Activated CD8-positive, alpha-beta T cell treated with anti-CD3 and anti-CD28 coated beads for 36 hours (primary cell): ENCODE data around the gene GDI2. TPM values are rescaled to one million over a fixed set of nuclear protein-coding genes. Genes with fewer than 3 reads are reported as not detected.
"Not testable (repeated sequence)": the region's sequence is repeated elsewhere in the genome, so short reads cannot be mapped to it uniquely, and the experiment has no call there.

Experiments used
- ATAC-seq: fragments of 200-7000 bp; cut with Tn5 transposase; one replicate; pipeline ENCODE4 v1.10.0; 2021; ENCODE audit warnings: mild to moderate bottlenecking, moderate library complexity
- CTCF ChIA-PET: fragments of 350-600 bp; sonication (Branson Sonifier 250); formaldehyde crosslinking; loops from one replicate; lab custom pipeline; 2021; ENCODE audit warnings: antibody characterized with exemption; lab: Charles Lee
- POLR2A ChIA-PET: fragments of 350-600 bp; sonication (Branson Sonifier 250); formaldehyde crosslinking; loops from one replicate; lab custom pipeline; 2021; ENCODE audit warnings: antibody characterized with exemption; lab: Charles Lee
- DNase-seq: peaks from one replicate; pipeline ENCODE4 v3.0.0-alpha.2; 2020
- H3K27ac Mint-ChIP-seq: one replicate; pipeline ENCODE4 v1.8.0; 2021; ENCODE audit warnings: mild to moderate bottlenecking, mixed read lengths
- H3K27me3 Mint-ChIP-seq: one replicate; pipeline ENCODE4 v1.8.0; 2021; ENCODE audit warnings: mixed read lengths
- H3K36me3 Mint-ChIP-seq: one replicate; pipeline ENCODE4 v1.8.0; 2021; ENCODE audit warnings: low read depth, mixed read lengths
- H3K4me1 Mint-ChIP-seq: one replicate; pipeline ENCODE4 v1.8.0; 2021; ENCODE audit warnings: low read depth, mixed read lengths
- H3K4me3 Mint-ChIP-seq: one replicate; pipeline ENCODE4 v1.8.0; 2021; ENCODE audit warnings: mild to moderate bottlenecking, moderate library complexity, mixed read lengths
- H3K9me3 Mint-ChIP-seq: one replicate; pipeline ENCODE4 v1.8.0; 2021; ENCODE audit warnings: mixed read lengths
- CTCF ChIP-seq: fragments of 200-600 bp; IDR thresholded peaks from one replicate; pipeline ENCODE4 v1.8.0; 2022; ENCODE audit warnings: antibody characterized with exemption, mild to moderate bottlenecking
- intact Hi-C: fragments of 100-400 bp; cut with micrococcal nuclease; formaldehyde crosslinking; loops from one replicate; pipeline ENCODE4 v1.10.0; 2022
- total RNA-seq, 2 experiments: library from RNA; stranded (reverse); gene quantifications; one replicate each; pipeline ENCODE4 v1.2.3, GENCODE V29; 2021

Gene GDI2
- total RNA-seq, 2 experiments from 2014 or later: 288 to 291 TPM

DNA sequence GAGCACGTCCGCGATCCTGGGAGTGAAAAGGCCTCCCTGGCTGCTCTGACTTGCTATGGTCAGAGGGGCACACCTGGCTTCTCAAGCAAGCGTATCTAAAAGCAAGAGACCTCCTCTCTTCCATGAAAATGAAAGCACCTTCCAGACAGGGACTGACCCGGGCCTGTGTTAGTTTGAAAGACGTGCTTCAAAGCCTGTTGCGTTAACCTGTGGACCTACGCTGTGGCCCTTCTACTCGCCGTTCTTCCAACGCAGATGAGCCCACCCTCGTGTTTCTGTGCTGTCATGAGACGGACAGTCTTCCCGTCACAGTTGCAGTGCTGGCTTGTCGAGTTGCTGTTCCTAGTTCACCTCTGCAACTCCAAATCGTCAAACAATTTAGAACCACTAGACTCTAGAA is 15.5 kb upstream of the GDI2 start:
- DNase-seq: no peak
- TF ChIP-seq CTCF: no peak
- ATAC-seq: no peak
- H3K4me3 Mint-ChIP-seq: no peak overlapping the region
- H3K36me3 Mint-ChIP-seq: no peaks in the 10 kb centered on the region
- no peak overlapping the region for H3K27ac Mint-ChIP-seq
- intact Hi-C loops: no loop called here
- no peaks in the 10 kb centered on the region for H3K4me1 Mint-ChIP-seq
- CTCF ChIA-PET: no interaction called here
- POLR2A ChIA-PET: interaction anchor here (1.2 kb wide), 1 partner anchor 15 kb away, joined by 5 read pairs; no protein-coding TSS in a partner anchor
- no peaks in the 10 kb centered on the region for H3K9me3 Mint-ChIP-seq
- no peaks in the 10 kb centered on the region for H3K27me3 Mint-ChIP-seq

GRCh38 chr10:5827841-5828240 is 14.6 kb upstream of the GDI2 start:
- Mint-ChIP-seq H3K36me3 (no peaks in the 10 kb centered on the region), H3K27me3 (no peaks in the 10 kb centered on the region), H3K4me3 (no peak overlapping the region), H3K9me3 (no peaks in the 10 kb centered on the region), H3K4me1 (no peaks in the 10 kb centered on the region), H3K27ac (no peak overlapping the region)
- intact Hi-C loops: no loop called here
- CTCF ChIA-PET: interaction anchor here (1.2 to 1.7 kb wide), 2 partner anchors 16 to 20 kb away, joined by 3 read pairs; no protein-coding TSS in a partner anchor
- ATAC-seq (no peak), DNase-seq (no peak)
- TF ChIP-seq CTCF: no peak
- POLR2A ChIA-PET: no interaction called here

DNA sequence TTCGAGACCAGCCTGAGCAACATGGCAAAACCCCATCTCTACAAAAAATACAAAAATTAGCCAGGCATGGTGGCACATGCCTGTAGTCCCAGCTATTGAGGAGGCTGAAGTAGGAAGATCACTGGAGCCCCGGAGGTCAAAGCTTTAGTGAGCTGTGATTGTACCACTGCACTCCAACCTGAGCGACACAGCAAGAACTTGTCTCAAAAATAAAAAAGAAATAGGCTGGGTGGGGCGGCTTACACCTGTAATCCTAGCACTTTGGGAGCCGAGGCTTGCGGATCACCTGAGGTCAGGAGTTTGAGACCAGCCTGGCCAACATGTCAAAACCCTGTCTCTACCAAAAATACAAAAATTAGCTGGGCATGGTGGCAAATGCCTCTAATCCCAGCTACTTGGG is 13.3 kb upstream of the GDI2 start:
- POLR2A ChIA-PET: interaction anchor here (0.6 kb wide), 1 partner anchor 13 kb away, joined by 4 read pairs; the partner anchor contains the start of gene GDI2
- H3K4me3 Mint-ChIP-seq, H3K27ac Mint-ChIP-seq, ATAC-seq, H3K9me3 Mint-ChIP-seq, DNase-seq, intact Hi-C loops, H3K27me3 Mint-ChIP-seq, H3K4me1 Mint-ChIP-seq, H3K36me3 Mint-ChIP-seq: not testable (repeated sequence)
- CTCF ChIA-PET: interaction anchor here (1.2 to 1.7 kb wide), 3 partner anchors 17 to 384 kb away, joined by 3 read pairs; no protein-coding TSS in a partner anchor

GRCh38 chr10:5818894-5819293 is 5.7 kb upstream of the GDI2 start:
- no peak for ATAC-seq
- intact Hi-C loops: loop anchor here (10.0 kb wide), 3 partner anchors 134 to 266 kb away; partner anchors contain the start of genes IL15RA, RBM17 and TASOR2
- Mint-ChIP-seq H3K27me3 (no peaks in the 10 kb centered on the region), H3K4me1 (peaks cover 45% of the 10 kb centered on the region), H3K4me3 (no peak overlapping the region), H3K36me3 (peaks cover 15% of the 10 kb centered on the region), H3K27ac (no peak overlapping the region), H3K9me3 (peaks cover 5% of the 10 kb centered on the region)
- POLR2A ChIA-PET: interaction anchor here (1.0 to 1.8 kb wide), 2 partner anchors 12 to 192 kb away, joined by 3 to 4 read pairs; no protein-coding TSS in a partner anchor
- no peak for DNase-seq
- no peak for TF ChIP-seq CTCF
- CTCF ChIA-PET: interaction anchor here (0.7 to 4.0 kb wide), 4 partner anchors 55 to 189 kb away, joined by 3 to 18 read pairs (median 3); no protein-coding TSS in a partner anchor

DNA sequence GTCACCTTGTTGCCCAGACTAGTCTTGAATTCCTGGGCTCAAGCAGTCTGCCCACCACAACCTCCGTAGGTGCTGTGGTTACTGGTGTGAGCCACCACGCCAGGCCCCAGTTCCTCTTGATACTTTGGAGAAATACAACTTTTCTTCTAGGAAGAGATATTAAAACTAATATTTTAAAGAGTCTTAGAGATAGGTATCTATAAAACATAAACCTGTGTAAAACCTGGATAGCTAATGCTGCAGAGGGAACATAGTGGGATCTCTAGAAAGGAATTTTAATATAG is 4.8 kb upstream of the GDI2 start:
- ATAC-seq (no peak), DNase-seq (peak; percentile 14)
- Mint-ChIP-seq H3K4me1 (peaks cover 45% of the 10 kb centered on the region), H3K4me3 (no peak overlapping the region), H3K27ac (peak overlapping the region; percentile 75), H3K27me3 (no peaks in the 10 kb centered on the region), H3K9me3 (peaks cover 5% of the 10 kb centered on the region), H3K36me3 (peaks cover 15% of the 10 kb centered on the region)
- intact Hi-C loops: loop anchor here (10.0 kb wide), 3 partner anchors 133 to 267 kb away; partner anchors contain the start of genes IL15RA, RBM17 and TASOR2
- CTCF ChIA-PET: interaction anchor here (0.8 to 4.0 kb wide), 3 partner anchors 13 to 62 kb away, joined by 3 to 18 read pairs (median 3); no protein-coding TSS in a partner anchor
- no peak for TF ChIP-seq CTCF
- POLR2A ChIA-PET: interaction anchor here (0.6 to 1.8 kb wide), 3 partner anchors 12 to 193 kb away, joined by 3 to 4 read pairs (median 4); no protein-coding TSS in a partner anchor
